NCI-H187 treated with DMSO at 0.1 percent for 48 hours (cell line): ENCODE data around the gene TLE3.
"Not testable (repeated sequence)": the region's sequence is repeated elsewhere in the genome, so short reads cannot be mapped to it uniquely, and the experiment has no call there.

Experiments
- DNase-seq: peaks from one replicate; lab custom pipeline; 2025; lab: John Stamatoyannopoulos, UW

The TLE3 gene

GRCh38 chr15:70097321-70098152 is at the start of gene TLE3:
Gene TLE3 (minus strand): TSS chr15:70097917. CDS start chr15:70096798, 1,119 bp downstream.
- DNase-seq = peak; percentile 86

DNA sequence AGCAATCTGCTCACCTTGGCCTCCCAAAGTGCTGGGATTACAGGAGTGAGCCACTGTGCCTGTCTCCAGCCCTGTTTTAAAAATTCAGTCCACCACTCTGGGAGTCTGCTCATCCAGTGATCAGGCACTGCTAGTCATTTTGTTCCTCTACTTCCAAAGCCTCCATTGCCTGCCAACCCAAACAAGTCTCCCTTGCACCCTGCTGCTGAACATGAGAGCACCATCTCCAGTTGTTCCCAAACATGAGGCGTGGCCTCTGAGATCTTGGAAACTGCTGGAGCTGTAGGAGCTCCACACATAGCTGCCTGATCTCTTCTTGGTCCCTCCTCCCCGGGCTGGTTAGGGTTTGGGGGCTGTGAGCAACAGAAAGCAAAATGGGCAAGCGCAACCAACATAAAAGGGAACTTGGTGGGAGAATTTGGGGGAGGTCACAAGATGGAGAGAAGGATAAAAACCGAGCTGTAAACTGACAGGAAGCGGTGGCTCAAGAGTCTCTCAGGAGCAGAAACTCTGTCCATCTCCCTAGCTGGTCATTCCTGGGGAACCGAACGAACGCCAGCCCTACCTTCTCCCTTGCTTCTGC is 49.6 kb upstream of the TLE3 start:
- DNase-seq = no peak

DNA sequence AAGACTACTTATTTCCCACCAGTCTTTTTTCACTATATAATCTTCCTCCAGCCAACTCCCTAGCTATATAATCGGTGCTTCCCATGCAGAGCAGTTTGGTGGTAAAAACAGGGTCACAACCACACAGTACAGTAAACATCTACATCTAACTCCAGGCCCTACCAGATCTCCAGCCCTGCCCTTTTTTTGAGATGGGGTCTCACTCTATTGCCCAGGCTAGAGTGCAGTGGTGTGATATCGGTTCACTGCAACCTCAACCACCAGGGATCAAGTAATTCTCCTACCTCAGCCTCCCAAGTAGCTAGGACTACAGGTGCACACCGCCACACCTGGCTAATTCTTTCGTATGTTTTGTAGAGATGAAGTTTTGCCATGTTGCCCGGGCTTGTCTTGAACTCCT is 49.1 kb upstream of the TLE3 start:
- no peak for DNase-seq

GRCh38 chr15:70146162-70146561 is 48.4 kb upstream of the TLE3 start:
- no peak for DNase-seq

DNA sequence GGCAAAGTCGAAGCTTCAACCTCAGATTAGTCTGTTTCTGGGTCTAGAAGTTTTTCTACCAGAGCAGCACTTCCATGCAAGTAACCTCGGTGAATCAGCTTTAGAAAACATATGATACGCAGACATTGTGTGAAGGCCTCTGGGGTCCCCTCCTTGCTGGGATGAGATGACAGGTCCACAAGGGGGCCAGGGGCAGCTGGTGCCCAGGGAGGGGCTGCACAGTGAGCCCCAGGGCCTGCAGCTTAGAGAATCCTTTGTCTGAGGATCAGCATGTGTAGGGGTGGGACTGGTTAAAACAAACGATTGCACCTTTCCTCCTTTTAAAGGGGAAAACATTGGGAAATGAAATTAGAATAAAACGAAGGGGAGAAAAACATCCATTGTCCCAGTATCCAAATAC is 47.5 kb upstream of the TLE3 start:
- no peak for DNase-seq

DNA sequence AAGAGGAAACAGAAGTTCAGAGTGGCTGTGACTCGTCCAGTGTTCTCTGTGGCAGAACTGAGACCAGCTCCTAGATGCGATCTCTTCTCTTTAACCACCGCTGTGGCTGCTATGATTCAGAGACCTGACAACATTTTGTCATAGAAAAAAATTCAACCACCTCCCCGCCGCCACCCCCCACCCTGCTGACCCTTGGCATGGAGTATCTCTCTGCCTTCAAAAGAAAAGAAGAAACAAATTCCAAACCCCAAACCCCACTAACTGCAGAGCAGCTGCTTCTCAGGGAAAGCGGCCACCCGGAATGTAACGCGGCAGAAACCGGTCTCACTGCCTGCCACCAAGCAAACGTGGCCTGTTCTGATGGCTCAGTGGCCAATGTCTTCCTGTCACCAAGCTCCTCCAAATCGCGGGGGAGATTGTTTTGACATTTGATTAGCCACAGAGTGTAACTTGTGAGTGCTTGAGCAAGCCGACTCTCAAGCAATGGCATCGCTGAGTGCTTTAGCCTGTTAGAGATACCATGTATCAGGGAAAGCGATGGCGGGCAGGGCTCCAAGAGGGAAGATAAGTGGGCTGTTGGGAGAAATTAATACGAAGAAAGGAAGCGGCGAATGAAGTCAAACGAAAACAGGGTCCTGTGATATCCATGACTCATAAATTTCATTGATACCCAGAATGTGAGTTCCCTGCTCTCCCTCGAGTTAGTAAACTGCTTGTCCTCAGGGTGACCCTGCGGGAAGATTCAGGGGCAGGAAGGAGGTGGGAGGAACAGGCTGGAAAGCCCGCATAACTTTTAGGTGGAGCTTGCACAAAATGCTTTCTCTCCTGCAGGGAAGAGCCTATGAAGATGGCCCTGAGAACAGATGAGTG is 44.8 kb upstream of the TLE3 start:
- DNase-seq = no peak

DNA sequence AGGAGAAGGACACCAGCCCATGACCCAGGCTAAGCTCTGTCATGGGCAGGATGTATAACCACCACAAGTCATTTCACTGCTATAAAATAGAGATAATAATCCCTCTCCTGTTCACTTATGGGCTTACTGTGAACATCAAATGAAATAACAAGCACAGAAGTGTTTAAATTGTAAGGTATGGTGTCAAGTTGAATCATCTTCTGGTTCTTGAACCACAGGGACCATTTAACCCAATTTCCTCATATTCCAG is 44.3 kb upstream of the TLE3 start:
- no peak for DNase-seq

DNA sequence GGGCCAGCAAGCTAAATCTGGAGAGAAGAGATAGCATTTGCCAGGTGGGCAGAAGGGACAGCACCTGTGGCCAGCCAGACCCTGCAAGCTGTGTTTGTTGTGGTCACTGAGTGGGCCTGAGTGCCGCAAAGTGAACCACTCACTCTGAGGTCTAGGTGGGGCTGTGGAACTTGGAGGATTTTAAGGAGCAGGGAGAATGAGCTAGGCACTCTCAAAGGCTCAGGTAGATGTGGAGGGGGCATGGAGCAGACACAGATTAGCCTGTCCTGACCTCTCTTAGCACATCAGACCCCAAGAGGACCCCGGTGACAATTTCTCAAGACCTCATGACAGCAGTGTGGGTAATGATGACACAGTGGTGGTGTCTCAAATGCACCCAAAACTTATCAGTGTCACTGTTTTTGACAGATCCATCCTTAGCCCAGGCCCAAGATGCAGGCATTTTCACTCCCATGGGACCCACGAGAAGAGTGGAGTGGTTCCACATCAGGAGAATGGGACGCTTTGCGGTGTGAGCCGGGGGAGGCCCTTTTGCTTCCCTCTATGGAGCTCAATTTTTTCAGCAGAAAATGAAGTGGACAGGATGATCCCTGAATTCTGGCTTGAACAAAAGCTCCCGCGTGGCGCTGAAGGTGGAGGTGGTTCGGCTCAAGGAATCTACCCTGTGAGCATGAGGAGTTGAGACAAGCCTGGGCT is 43.8 kb upstream of the TLE3 start:
- DNase-seq = no peak

DNA sequence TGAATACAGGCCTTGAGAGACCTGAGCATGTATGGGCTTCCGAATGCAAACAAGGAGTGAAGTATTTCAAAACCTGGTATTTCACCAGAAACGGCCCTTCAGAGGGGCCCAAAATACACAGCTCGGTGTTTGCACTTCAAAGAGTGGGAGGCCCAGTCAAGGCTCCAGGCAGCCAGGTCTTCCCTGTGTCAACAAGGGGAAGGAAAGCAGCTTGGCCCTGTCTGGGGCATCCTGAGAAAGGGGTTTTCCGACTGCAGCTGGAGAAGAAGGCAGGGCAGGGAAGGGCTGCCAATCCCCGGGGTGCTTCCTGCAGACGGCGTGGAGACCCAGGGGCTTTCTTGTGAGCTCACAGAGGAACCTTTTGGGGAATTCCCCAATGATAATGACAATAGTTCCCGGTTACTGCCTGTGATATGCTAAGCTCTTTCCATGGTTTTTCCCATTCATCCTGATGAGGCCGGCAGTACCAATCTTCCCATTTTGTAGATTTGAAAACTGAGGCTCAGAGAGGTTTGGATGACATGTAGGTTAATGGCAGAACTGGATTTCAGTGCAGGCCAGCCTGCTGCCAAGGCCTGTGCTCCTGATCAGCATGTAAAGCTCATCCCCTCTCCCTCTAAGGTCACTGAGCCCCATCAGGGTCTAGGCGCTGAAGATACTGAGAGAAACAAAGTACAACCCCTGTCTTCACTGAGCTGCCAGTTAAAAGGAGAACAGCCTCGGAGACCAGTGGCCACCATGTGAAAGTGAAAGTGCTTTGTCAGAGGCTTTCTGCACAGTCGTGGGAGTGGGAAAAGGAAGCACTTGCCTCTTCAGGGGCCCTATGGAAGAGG is 43.0 kb upstream of the TLE3 start:
- no peak for DNase-seq

- DNase-seq = no peak
Measured at GRCh38 chr15:70140025-70140542, 42.4 kb upstream of the TLE3 start.

GRCh38 chr15:70137967-70138366 is 40.2 kb upstream of the TLE3 start:
- DNase-seq = peak; percentile 46

GRCh38 chr15:70137021-70137420 is 39.3 kb upstream of the TLE3 start:
- DNase-seq = not testable (repeated sequence)

DNA sequence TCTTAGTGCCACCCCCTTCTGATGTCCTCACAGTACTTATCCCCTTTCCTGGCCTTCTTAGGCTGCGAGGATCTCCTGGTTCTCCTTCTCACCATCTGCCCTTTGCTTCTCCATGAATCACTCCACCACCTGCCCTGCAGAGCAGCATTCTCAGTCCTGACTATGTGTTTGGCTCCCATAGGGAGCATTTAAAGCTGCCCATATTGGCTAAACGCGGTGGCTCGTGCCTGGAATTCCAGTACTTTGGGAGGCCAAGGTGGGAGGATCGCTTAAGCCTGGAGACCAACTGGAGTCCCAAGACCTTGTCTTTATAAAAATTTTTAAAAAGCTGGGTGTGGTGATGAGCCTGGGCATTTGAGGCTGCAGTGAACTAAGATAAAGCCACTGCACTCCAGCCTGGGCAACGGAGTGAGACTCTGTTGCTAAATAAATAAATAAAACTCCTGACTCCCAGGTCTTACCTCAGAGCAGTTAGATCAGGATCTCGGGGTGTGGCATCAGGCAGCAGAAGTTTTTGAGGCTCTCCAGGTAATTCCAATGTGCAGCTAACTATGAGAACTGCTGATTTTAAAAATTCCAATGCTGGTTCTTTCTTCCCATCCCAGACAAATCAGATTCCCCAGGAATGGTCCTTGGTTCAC is 36.2 kb upstream of the TLE3 start:
- no peak for DNase-seq

DNA sequence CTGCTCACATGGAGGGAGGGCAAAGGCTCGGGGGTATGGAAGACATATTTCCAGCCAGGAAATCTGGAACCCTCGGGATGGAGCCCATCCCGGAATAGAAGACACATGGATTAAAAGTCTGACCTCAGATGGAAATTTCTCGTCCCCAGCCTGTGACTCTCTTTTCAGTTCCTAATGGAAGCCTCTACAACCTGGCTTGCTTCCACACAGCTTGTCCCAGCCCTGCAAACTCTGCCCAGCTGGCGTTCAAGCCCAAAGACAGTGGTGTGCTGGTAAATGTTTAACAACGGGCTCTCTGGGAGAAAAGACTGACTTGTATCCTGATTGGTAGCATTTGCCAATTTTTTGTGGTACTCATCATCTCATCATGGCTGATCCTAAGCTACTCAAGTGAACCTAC is 35.6 kb upstream of the TLE3 start:
- DNase-seq = no peak

GRCh38 chr15:70132571-70132970 is 34.9 kb upstream of the TLE3 start:
- no peak for DNase-seq

DNA sequence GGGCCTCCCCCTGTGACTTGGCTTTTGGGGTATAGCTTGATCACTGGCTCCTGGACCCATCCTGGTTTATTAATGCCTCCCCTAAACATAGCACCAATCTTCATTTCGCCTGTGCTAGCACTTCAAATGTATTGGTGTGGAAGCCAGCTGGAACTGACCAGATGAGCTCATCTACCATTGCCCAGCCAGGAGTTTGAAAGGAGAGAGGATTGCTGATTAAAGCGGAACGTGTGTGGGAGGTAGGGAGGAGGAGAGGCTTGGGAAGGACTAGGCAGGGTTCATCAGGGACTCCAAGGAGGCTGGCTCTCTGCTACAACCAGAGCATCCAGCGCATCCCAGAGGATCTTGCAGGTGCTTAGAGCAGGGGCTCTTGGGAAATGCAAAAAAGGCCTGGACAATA is 34.4 kb upstream of the TLE3 start:
- DNase-seq = no peak

- no peak for DNase-seq
Measured at GRCh38 chr15:70128414-70129140, 30.9 kb upstream of the TLE3 start.

GRCh38 chr15:70127770-70128413 is 30.2 kb upstream of the TLE3 start:
- DNase-seq = no peak

DNA sequence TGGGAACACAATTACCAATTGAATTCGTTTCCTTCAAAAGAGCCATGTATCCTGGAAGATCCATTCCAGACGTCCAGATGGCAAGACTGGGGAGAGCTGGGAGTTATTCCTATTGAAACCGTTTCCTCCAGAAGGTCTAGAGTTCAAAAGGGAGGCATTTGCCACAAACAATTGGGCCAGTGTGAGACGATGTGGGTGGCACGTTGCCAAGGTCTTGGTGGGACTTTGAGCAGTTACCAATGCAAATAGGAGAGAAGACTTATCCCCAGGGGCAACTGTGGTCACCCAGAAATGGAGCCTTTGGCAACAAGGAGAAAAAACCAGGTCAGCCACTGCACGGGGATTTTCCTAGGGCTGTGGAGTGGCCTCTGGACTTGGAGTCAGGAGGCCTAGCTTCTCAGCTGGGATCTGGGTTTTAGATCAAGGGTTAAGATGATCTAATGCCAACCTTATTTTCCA is 29.6 kb upstream of the TLE3 start:
- no peak for DNase-seq

DNA sequence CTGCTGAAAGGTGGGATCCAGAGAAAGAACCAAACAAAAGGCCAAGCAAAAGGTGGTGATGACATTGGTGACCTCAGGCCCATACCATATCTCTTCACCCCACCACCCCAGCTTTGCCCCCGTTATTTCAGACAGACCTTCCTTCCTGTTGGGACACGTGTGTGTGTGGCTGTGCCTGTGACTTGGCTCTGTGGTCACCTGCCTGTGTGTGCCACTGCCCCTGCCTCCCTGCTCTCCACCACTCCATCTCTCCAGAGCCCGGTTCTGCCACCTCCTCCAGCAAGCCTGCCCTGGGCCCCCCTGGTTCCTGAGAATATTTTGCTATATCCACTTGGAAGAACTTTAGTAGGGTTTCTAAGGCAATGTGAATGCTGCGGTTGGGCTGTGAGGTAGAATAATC is 28.6 kb upstream of the TLE3 start:
- no peak for DNase-seq
